Mesenchymal stem cell (in vitro differentiated cells and primary cell): ENCODE results near the gene RHBDF2.

Experiments
- DNase-seq: peaks from one replicate; pipeline ENCODE4 v3.0.0-alpha.2; 2013
- H2AFZ ChIP-seq: one replicate; pipeline ENCODE4 v1.6.1; 2013; ENCODE audit warnings: low read depth, mild to moderate bottlenecking, control low read depth, inconsistent platforms, low read length, moderate library complexity
- H2AK5ac ChIP-seq: 2 replicates; pipeline ENCODE4 v1.6.1; 2013; ENCODE audit warnings: low read length, moderate library complexity, mild to moderate bottlenecking, inconsistent platforms; ENCODE audit not compliant: severe bottlenecking
- H2BK120ac ChIP-seq: one replicate; pipeline ENCODE4 v1.6.1; 2013; ENCODE audit warnings: low read depth, mild to moderate bottlenecking, inconsistent platforms, low read length, moderate library complexity
- H2BK12ac ChIP-seq, 2 experiments: one replicate each; pipeline ENCODE4 v1.6.1; 2013; ENCODE audit warnings: inconsistent platforms in 2 of 2, low read length in 2 of 2, mild to moderate bottlenecking in 2 of 2, moderate library complexity in 2 of 2, control low read depth in 1 of 2
- H2BK15ac ChIP-seq: one replicate; pipeline ENCODE4 v1.6.1; 2013; ENCODE audit warnings: mild to moderate bottlenecking, low read depth, inconsistent platforms; ENCODE audit not compliant: poor library complexity, severe bottlenecking
- H2BK5ac ChIP-seq: 2 replicates; pipeline ENCODE4 v1.6.1; 2013; ENCODE audit warnings: low read depth, mild to moderate bottlenecking, low read length, control low read depth, inconsistent platforms; ENCODE audit not compliant: poor library complexity, severe bottlenecking
- H3K14ac ChIP-seq, 2 experiments: one replicate each; pipeline ENCODE4 v1.6.1; 2013; ENCODE audit warnings: inconsistent platforms in 2 of 2, low read length in 2 of 2, control low read depth in 1 of 2, mild to moderate bottlenecking in 1 of 2, moderate library complexity in 1 of 2
- H3K18ac ChIP-seq, 2 experiments: one replicate each; pipeline ENCODE4 v1.6.1; 2013; ENCODE audit warnings: inconsistent platforms in 2 of 2, low read length in 2 of 2, control low read depth in 1 of 2, low read depth in 1 of 2, mild to moderate bottlenecking in 1 of 2
- H3K23ac ChIP-seq, 2 experiments: one replicate each; pipeline ENCODE4 v1.6.1; 2013; ENCODE audit warnings: inconsistent platforms in 2 of 2, low read length in 2 of 2, mild to moderate bottlenecking in 2 of 2, moderate library complexity in 2 of 2, control low read depth in 1 of 2
- H3K27ac ChIP-seq: 2 replicates; pipeline ENCODE4 v1.5.1; 2013; ENCODE audit warnings: mild to moderate bottlenecking, moderate library complexity, low read length, control low read depth, inconsistent platforms; ENCODE audit not compliant: poor library complexity, severe bottlenecking
- H3K27me3 ChIP-seq, 2 experiments: 2 replicates each; pipeline versions ENCODE4 v1.6.1 to v1.7.0; 2013; ENCODE audit warnings: low read length in 2 of 2, mild to moderate bottlenecking in 2 of 2, moderate library complexity in 2 of 2, control low read depth in 1 of 2, inconsistent platforms in 1 of 2; ENCODE audit not compliant: control insufficient read depth in 1 of 2, insufficient read depth in 1 of 2
- H3K36me3 ChIP-seq, 2 experiments: 2 replicates each; pipeline versions ENCODE4 v1.6.1 to v1.7.0; 2013; ENCODE audit warnings: low read length in 2 of 2, control low read depth in 1 of 2, inconsistent platforms in 1 of 2, low read depth in 1 of 2, mild to moderate bottlenecking in 1 of 2; ENCODE audit not compliant: insufficient read depth in 2 of 2, control insufficient read depth in 1 of 2
- H3K4ac ChIP-seq, 2 experiments: one replicate each; pipeline ENCODE4 v1.6.1; 2013; ENCODE audit warnings: inconsistent platforms in 2 of 2, low read length in 2 of 2, mild to moderate bottlenecking in 2 of 2, moderate library complexity in 2 of 2, control low read depth in 1 of 2, low read depth in 1 of 2
- H3K4me1 ChIP-seq: 2 replicates; pipeline ENCODE4 v1.6.1; 2013; ENCODE audit warnings: low read depth, low read length, control low read depth; ENCODE audit not compliant: control insufficient read depth, insufficient read depth
- H3K4me2 ChIP-seq: 2 replicates; pipeline ENCODE4 v1.6.1; 2013; ENCODE audit warnings: low read length, mild to moderate bottlenecking, inconsistent platforms; ENCODE audit not compliant: poor library complexity, severe bottlenecking
- H3K4me3 ChIP-seq, 2 experiments: 2 replicates each; pipeline versions ENCODE4 v1.5.1 to v1.7.0; 2013; ENCODE audit warnings: low read length in 2 of 2, mild to moderate bottlenecking in 2 of 2, control low read depth in 1 of 2, low read depth in 1 of 2; ENCODE audit not compliant: insufficient read depth in 1 of 2
- H3K79me1 ChIP-seq: replicated peaks from 2 replicates; pipeline ENCODE4 v1.6.1; 2013; ENCODE audit warnings: mild to moderate bottlenecking, control low read depth, low read length, inconsistent platforms; ENCODE audit not compliant: poor library complexity, severe bottlenecking
- H3K9ac ChIP-seq: 2 replicates; pipeline ENCODE4 v1.7.0; 2013; ENCODE audit warnings: mild to moderate bottlenecking, low read length, moderate library complexity
- H3K9me3 ChIP-seq: 2 replicates; pipeline ENCODE4 v1.7.0; 2013; ENCODE audit warnings: mild to moderate bottlenecking, low read length; ENCODE audit not compliant: control insufficient read depth
- H4K8ac ChIP-seq: one replicate; pipeline ENCODE4 v1.6.1; 2013; ENCODE audit warnings: inconsistent platforms, mild to moderate bottlenecking, low read length, moderate library complexity
- H4K91ac ChIP-seq: one replicate; pipeline ENCODE4 v1.6.1; 2013; ENCODE audit warnings: mild to moderate bottlenecking, low read length, inconsistent platforms
- WGBS: methylation state at CpG from one replicate; pipeline ENCODE4 v1.1.7; 2013; ENCODE audit warnings: mixed read lengths; 5-methylcytosine and 5-hydroxymethylcytosine counted together

Gene RHBDF2

GRCh38 chr17:76458580-76459490 lies 42.4 kb downstream of the RHBDF2 start:
- Histone ChIP-seq H3K4me3 (no peak overlapping the region), H3K14ac (no peak overlapping the region), H3K18ac (no peak overlapping the region), H3K4me1 (peaks cover 2% of the 10 kb centered on the region), H2BK12ac (no peak overlapping the region), H4K91ac (no peak overlapping the region), H2AK5ac (no peak overlapping the region), H3K36me3 (no peaks in the 10 kb centered on the region), H2AFZ (no peak overlapping the region), H4K8ac (no peak overlapping the region), H2BK120ac (no peak overlapping the region), H3K4ac (no peak overlapping the region), H2BK15ac (no peak overlapping the region), H3K27ac (no peak overlapping the region), H3K9ac (no peak overlapping the region), H3K9me3 (no peaks in the 10 kb centered on the region), H2BK5ac (no peak overlapping the region), H3K23ac (no peak overlapping the region), H3K27me3 (peaks cover 0 to 31% of the 10 kb centered on the region in 2 experiments), H3K79me1 (no peaks in the 10 kb centered on the region), H3K4me2 (no peak overlapping the region)
- DNase-seq: peak; percentile 66
- 40% methylated on average over 9 of the region's 9 CpGs for WGBS

GRCh38 chr17:76453431-76453743 lies 47.8 kb downstream of the RHBDF2 start:
- Histone ChIP-seq H2BK12ac (no peak overlapping the region), H3K27me3 (no peaks in the 10 kb centered on the region), H2AK5ac (no peak overlapping the region), H3K79me1 (peaks cover 16% of the 10 kb centered on the region), H3K4me2 (no peak overlapping the region), H3K9me3 (no peaks in the 10 kb centered on the region), H3K4ac (no peak overlapping the region), H3K9ac (no peak overlapping the region), H3K27ac (no peak overlapping the region), H2BK5ac (no peak overlapping the region), H3K23ac (no peak overlapping the region), H2BK15ac (no peak overlapping the region), H2BK120ac (no peak overlapping the region), H3K4me3 (peak overlapping the region in 1 of 2 experiments; percentile 98), H3K4me1 (peaks cover 13% of the 10 kb centered on the region), H3K14ac (no peak overlapping the region), H3K18ac (no peak overlapping the region), H4K91ac (no peak overlapping the region), H3K36me3 (peaks cover 0 to 2% of the 10 kb centered on the region in 2 experiments), H2AFZ (no peak overlapping the region), H4K8ac (no peak overlapping the region)
- 54% methylated on average over 5 of the region's 6 CpGs for WGBS
- DNase-seq: no peak

- H3K79me1 ChIP-seq: peaks cover 20% of the 10 kb centered on the region
- no peaks in the 10 kb centered on the region for H3K27me3 ChIP-seq
- WGBS: under 1% methylated on average over 95 of the region's 101 CpGs
- peak within 1 kb of the TSS in 1 of 2 experiments; percentile 98 for H3K14ac ChIP-seq
- peak within 1 kb of the TSS in 1 of 2 experiments; percentile 80 for H2BK12ac ChIP-seq
- H3K23ac ChIP-seq: peak within 1 kb of the TSS in 1 of 2 experiments; percentile 93
- H3K4ac ChIP-seq: peak within 1 kb of the TSS in 1 of 2 experiments; percentile 84
- H3K36me3 ChIP-seq: peaks cover 0 to 2% of the 10 kb centered on the region in 2 experiments
- peak within 1 kb of the TSS; percentile 75 to 95 for H3K18ac ChIP-seq
- peak within 1 kb of the TSS; percentile 80 for H2BK15ac ChIP-seq
- no peak within 1 kb of the TSS for H4K8ac ChIP-seq
- peak within 1 kb of the TSS; percentile 99 for H3K4me2 ChIP-seq
- H3K27ac ChIP-seq: no peak within 1 kb of the TSS
- H2AFZ ChIP-seq: peak within 1 kb of the TSS; percentile 95
- peak within 1 kb of the TSS; percentile 82 to 98 for H3K4me3 ChIP-seq
- H3K9ac ChIP-seq: peak within 1 kb of the TSS; percentile 83
- H3K9me3 ChIP-seq: no peaks in the 10 kb centered on the region
- peak; percentile 86 for DNase-seq
- H2BK120ac ChIP-seq: peak within 1 kb of the TSS; percentile 49
- no peak within 1 kb of the TSS for H4K91ac ChIP-seq
- H3K4me1 ChIP-seq: peaks cover 13% of the 10 kb centered on the region
- H2BK5ac ChIP-seq: no peak within 1 kb of the TSS
- no peak within 1 kb of the TSS for H2AK5ac ChIP-seq
Measured at GRCh38 chr17:76452660-76453430, 48.4 kb downstream of the RHBDF2 start, which contains the start of gene UBE2O. Gene UBE2O, minus strand, starts transcription at chr17:76453152. Its CDS starts 11 bp downstream, at chr17:76453141.
